Measurements from ENCODE around the gene TRPV5.

TRPV5 gene

DNA sequence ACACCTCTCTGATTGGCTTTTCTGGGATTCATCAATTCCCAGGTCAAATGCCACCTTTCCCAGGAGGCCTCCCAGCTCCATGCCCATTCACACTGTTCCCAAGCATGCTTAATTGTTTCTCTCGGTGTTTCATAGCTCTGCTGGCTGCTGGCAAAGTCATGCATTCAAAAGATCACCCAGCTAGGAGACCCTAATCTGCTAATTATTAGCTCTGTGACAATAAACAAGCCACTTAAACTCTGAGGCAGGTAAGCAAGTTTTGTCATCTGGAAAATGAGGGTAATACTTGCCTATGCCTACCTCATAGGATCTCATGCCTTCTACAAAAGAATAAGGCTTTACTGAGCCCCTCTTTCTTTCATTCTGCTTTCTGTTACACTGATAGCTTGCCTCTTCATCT, 29.4 kb upstream of the TRPV5 start:
- TF ChIP-seq, protein P1, sequence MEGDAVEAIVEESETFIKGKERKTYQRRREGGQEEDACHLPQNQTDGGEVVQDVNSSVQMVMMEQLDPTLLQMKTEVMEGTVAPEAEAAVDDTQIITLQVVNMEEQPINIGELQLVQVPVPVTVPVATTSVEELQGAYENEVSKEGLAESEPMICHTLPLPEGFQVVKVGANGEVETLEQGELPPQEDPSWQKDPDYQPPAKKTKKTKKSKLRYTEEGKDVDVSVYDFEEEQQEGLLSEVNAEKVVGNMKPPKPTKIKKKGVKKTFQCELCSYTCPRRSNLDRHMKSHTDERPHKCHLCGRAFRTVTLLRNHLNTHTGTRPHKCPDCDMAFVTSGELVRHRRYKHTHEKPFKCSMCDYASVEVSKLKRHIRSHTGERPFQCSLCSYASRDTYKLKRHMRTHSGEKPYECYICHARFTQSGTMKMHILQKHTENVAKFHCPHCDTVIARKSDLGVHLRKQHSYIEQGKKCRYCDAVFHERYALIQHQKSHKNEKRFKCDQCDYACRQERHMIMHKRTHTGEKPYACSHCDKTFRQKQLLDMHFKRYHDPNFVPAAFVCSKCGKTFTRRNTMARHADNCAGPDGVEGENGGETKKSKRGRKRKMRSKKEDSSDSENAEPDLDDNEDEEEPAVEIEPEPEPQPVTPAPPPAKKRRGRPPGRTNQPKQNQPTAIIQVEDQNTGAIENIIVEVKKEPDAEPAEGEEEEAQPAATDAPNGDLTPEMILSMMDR (IDR thresholded peaks at IDR 0.05; ENCODE audit: insufficient read depth, low read depth, low read length, missing control alignments): no peak
- no peak for DNase-seq (ENCODE audit: low read depth)

DNA sequence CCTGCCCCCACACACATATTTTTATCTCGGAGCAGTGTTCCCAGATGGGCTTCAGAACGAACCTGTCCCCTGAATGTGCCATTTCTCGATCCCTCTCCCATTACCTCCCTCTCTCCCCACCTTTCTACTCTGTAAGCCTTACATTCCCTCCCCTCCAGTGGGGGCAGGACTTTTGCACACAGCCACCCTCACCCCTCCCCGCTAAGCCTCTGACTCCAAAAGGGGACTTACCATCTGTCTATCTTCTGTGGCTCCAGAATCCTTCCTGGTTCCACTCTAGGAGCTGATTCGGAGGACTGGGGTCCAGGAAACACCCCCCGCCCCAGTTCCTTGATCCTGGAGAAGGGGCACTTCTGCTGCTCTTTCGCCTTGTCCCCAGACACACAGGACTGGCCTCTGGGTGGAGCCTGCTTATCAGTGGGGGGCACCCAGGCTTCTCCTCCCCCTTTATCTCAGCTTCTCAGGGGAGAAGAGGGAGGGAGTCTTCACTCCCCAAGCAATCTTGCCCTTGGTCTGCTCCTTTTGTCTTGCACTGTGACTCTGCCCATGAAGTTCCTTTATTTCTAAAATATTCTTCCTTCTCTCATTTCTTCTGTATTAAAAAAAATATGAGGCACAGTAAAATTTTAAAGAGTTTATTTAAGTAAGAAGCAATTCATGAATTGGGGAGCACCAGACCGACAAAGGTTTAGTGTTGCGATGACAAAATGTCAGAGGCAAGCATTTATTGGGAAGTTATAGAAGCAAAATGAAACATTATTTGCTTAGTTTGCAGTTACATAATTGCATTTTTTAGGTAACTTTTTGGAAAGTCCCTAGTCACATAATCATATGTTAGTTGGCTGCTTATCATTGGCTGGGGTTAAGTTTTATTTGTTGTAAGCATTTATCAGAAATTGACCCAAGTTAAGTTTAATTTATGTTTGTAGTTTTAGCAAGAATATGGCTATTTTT, 28.7 kb upstream of the TRPV5 start, which contains the start of gene KEL:
TSS of gene KEL (minus strand) at position 391 of the 954 bp plus-strand sequence. CDS start at position 234, 157 bp downstream.
- DNase-seq (ENCODE audit: low read depth): no peak
- H3K4me3 ChIP-seq (ENCODE audit: low read length): no peak within 1 kb of the TSS
- TF ChIP-seq, protein P1 (IDR thresholded peaks at IDR 0.05; ENCODE audit: insufficient read depth, low read depth, low read length, missing control alignments): no peak

More for the DNA sequence above, 29.4 kb upstream of the TRPV5 start:
- H3K4me3 ChIP-seq (ENCODE audit: low read length): no peak overlapping the region

DNA sequence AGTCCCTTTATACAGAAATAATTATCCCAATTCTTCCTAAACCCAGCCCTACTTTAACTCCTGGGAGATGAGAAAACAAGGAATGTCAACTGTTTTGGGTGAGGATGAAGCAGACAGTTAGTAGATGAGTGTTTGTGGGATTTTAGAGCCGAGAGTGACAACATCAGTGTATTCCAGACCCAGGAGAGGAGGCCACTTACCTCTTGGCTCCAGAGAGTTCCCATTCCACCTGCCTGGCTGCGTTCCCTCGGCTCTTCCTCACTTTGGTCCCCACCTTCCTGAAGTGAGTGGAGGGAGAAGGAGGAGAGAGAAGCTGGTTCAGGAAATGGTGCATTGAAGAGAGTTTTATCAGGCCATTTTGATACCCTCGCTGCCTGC, 28.0 kb upstream of the TRPV5 start:
- no peak overlapping the region for H3K4me3 ChIP-seq (ENCODE audit: low read length)
- DNase-seq (ENCODE audit: low read depth): no peak
- TF ChIP-seq, protein P1 (IDR thresholded peaks at IDR 0.05; ENCODE audit: insufficient read depth, low read depth, low read length, missing control alignments): no peak

DNA sequence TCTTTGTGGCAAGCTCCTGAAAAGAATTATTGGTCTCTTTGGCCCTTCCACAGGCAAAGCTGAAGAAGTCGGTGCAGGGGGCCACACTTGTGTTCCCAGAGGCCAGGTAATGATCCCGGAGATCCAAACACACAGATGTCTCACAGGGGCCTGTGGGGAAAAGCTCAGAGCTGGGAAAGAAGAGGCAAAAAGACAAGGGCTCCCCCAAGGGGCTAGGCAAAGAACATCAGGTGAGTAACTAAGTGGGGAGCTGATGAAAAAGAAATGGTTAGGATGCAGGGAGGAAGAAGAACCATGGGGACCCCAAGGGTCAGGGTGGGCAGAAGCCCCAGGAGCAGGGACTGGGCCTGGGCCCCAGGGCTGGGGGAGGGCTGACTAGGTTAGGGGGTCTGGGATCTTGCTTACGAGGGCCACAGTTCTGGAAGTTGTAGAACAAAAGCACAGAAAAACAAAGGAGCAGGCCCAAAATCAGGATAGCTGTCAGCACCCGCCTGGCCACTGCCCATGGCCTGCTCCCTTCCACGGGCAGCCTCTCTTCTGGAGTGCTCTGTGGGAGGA, 27.5 kb upstream of the TRPV5 start:
- DNase-seq (ENCODE audit: low read depth): no peak
- H3K4me3 ChIP-seq (ENCODE audit: low read length): no peak overlapping the region
- TF ChIP-seq, protein P1 (IDR thresholded peaks at IDR 0.05; ENCODE audit: insufficient read depth, low read depth, low read length, missing control alignments): no peak

DNA sequence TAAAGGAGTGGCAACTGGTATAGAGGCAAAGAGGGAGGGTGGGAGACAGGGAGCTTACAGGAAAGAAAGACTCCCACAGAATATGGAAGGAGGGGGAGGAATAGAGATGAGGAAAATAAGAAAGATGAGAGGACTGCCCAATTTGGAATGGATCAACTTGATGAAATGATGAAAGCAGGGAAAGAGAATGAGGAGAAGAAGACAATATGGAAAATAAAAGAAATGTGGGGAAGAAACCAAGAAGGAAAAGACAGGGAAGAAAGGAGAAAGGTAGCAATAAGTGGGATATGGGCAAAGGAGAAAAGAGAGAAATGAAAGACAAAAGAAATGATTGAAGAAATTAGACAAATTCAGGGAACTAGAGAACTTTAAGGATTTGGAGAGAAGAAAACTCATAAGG, 25.7 kb upstream of the TRPV5 start:
- H3K4me3 ChIP-seq (ENCODE audit: low read length): no peak overlapping the region
- TF ChIP-seq, protein P1 (IDR thresholded peaks at IDR 0.05; ENCODE audit: insufficient read depth, low read depth, low read length, missing control alignments): no peak
- DNase-seq (ENCODE audit: low read depth): no peak

DNA sequence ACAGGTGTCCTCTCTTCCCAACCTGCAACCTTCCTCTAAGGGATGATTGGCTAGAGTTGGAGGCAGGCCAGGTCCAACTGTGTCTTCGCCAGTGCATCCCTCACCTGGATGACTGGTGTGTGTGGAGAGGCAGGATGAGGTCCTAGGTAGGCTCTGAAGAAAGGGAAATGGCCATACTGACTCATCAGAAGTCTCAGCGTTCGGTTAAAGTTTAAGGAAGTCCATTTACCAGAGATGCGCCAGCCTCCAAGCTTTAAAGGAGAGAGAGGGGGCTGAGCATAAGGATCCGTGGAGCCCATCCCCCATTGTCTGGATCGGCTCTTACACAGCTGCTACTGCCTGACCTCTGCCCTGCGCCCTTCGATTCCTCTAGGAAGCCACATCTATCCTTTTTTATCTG, 24.2 kb upstream of the TRPV5 start:
- DNase-seq (ENCODE audit: low read depth): no peak
- TF ChIP-seq, protein P1 (IDR thresholded peaks at IDR 0.05; ENCODE audit: insufficient read depth, low read depth, low read length, missing control alignments): no peak
- H3K4me3 ChIP-seq (ENCODE audit: low read length): no peak overlapping the region
